Measurements from ENCODE around the gene EIF2AK3.

- TF ChIP-seq POLR2AphosphoS5 (IDR thresholded peaks at IDR 0.05; ENCODE audit: low read depth, low read length), result no peak
- TF ChIP-seq POLR2A (IDR thresholded peaks at IDR 0.05; ENCODE audit: low read depth, low read length), result no peak
- TF ChIP-seq TAF1 (IDR thresholded peaks at IDR 0.05; ENCODE audit: low read depth, low read length), result no peak
- no peak for TF ChIP-seq SPI1 (IDR thresholded peaks at IDR 0.05; ENCODE audit: low read depth, low read length)
- TF ChIP-seq POU2F2 (IDR thresholded peaks at IDR 0.05; ENCODE audit: low read depth, low read length), result no peak
Measured at GRCh38 chr2:88564402-88564801, 62.9 kb downstream of the EIF2AK3 start.
